Gastrocnemius medialis (tissue), 4 donors: ENCODE data around the gene TBXA2R.

Experiments used
- CTCF ChIP-seq, 5 experiments: fragments of 450-650 bp in 3 of 5; fragments of 200-600 bp in 2 of 5; sonication (generic) in 2 of 5; IDR thresholded peaks in 4 of 5; conservative IDR thresholded peaks in 1 of 5; 1 replicate in 4 of 5; 2 replicates in 1 of 5; pipeline ENCODE4 v1.5.1; 2016 to 2019; ENCODE audit warnings: antibody characterized with exemption in 5 of 5, mild to moderate bottlenecking in 3 of 5, moderate library complexity in 3 of 5
- POLR2A ChIP-seq, 2 donors: fragments of 450-650 bp; IDR thresholded peaks; one replicate each; pipeline ENCODE4 v1.6.1; 2017; ENCODE audit warnings: antibody characterized with exemption in 2 of 2, mild to moderate bottlenecking in 2 of 2, moderate library complexity in 2 of 2

- TF ChIP-seq CTCF (IDR thresholded peaks at IDR 0.05 in 4 of 5, conservative IDR thresholded peaks at IDR 0.05 in 1 of 5) (no peak), POLR2A (IDR thresholded peaks at IDR 0.05) (no peak)
Observed at GRCh38 chr19:3613818-3614661, 7.4 kb upstream of the TBXA2R start.
